ENCODE results near the gene CYTH3. TPM values are rescaled to one million over a fixed set of nuclear protein-coding genes. Genes with fewer than 3 reads are reported as not detected.

CYTH3 gene
- total and polyA plus RNA-seq, 2 donors (not counting 3 experiments of a cell fraction or from before 2014, with no cell fraction given): 8.6 to 11.2 TPM

DNA sequence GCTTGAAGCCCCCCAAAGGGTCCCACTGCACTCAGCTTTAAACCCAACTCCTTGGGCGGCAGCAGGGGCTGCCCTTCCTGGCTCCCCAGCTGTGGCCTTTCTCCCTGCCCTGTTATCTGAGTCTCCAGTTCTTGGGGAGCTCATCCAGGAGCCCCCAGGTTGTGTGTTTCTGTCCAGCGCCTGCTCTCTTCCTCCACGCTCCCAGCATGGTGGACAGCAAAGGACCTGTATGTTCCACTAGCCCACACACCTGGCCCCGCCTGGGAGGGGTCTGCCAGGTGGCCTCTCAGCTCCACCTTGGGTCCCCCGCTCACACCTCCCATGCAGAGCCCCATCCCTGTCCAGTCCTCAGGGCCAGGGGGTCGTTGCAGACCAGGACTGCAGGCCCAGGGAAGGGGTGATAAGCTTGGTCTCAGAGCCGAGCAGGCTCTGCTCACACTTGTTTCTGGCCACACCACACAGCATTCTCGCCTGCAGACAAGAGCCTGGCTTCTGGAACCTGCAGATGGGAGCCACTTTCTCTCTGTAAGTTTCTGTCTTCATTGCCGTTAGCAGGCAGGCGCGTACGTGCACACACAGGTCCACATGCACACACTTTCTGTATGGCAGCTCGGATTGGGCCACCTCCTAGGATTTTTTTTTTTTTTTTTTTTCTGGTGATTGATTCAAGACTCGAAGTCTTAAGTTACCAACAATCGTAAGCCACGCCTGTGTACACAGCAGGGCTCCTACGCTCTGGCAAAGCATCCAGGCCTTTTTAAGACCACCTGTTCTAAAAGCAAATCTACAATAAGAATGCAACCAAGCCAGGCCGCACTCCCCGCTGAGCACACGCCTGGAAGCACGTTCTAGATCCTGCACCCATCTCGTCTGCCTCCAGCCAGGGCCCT is 104.6 kb downstream of the CYTH3 start:
- H3K4me1 ChIP-seq (ENCODE audit: control insufficient read depth, extremely low read depth, insufficient read depth, low read length): no peaks in the 10 kb centered on the region
- H3K9me3 ChIP-seq (replicated peaks; ENCODE audit: control insufficient read depth, insufficient read depth, low read length): no peaks in the 10 kb centered on the region
- H3K27me3 ChIP-seq (ENCODE audit: control insufficient read depth in 2 of 2, insufficient read depth in 2 of 2, low read length in 2 of 2): no peaks in the 10 kb centered on the region
- H3K27ac ChIP-seq (ENCODE audit: insufficient read depth, low read depth, low read length): no peak overlapping the region
- CTCF ChIA-PET: no interaction called here
- POLR2A ChIA-PET: no interaction called here
- H3K4me2 ChIP-seq (ENCODE audit: insufficient read depth, low read length): no peak overlapping the region
- H3K9ac ChIP-seq (replicated peaks; ENCODE audit: extremely low read depth, insufficient read depth, low read length): no peak overlapping the region
- dilution Hi-C loops (cut with MboI; ENCODE audit: extremely low pct_ligation_motif_present, low sequenced_read_pairs): no loop called here
- no peak for DNase-seq (ENCODE audit: low read depth, low spot score)
- FAIRE-seq: no peak
- intact Hi-C loops (cut with micrococcal nuclease): no loop called here
- TF ChIP-seq FOS (IDR thresholded peaks at IDR 0.05; ENCODE audit: borderline replicate concordance, insufficient read depth, low read length) (no peak), GATA2 (IDR thresholded peaks at IDR 0.05; ENCODE audit: insufficient read depth, insufficient read length, low read depth, low read length) (no peak), POLR2AphosphoS5 (IDR thresholded peaks at IDR 0.05; ENCODE audit: insufficient read depth, low read depth, low read length) (no peak), JUN (IDR thresholded peaks at IDR 0.05; ENCODE audit: borderline replicate concordance, insufficient read depth, insufficient read length, low read depth) (no peak), POLR2A (IDR thresholded peaks at IDR 0.05; ENCODE audit: low read depth, low read length) (no peak), MYC (IDR thresholded peaks at IDR 0.05; ENCODE audit: low read depth, low read length) (no peak), EZH2 (IDR thresholded peaks at IDR 0.05; ENCODE audit: borderline replicate concordance, low read depth, low read length, severe bottlenecking) (no peak)
- TF ChIP-seq, protein P1, sequence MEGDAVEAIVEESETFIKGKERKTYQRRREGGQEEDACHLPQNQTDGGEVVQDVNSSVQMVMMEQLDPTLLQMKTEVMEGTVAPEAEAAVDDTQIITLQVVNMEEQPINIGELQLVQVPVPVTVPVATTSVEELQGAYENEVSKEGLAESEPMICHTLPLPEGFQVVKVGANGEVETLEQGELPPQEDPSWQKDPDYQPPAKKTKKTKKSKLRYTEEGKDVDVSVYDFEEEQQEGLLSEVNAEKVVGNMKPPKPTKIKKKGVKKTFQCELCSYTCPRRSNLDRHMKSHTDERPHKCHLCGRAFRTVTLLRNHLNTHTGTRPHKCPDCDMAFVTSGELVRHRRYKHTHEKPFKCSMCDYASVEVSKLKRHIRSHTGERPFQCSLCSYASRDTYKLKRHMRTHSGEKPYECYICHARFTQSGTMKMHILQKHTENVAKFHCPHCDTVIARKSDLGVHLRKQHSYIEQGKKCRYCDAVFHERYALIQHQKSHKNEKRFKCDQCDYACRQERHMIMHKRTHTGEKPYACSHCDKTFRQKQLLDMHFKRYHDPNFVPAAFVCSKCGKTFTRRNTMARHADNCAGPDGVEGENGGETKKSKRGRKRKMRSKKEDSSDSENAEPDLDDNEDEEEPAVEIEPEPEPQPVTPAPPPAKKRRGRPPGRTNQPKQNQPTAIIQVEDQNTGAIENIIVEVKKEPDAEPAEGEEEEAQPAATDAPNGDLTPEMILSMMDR (IDR thresholded peaks at IDR 0.05; ENCODE audit: extremely low read depth in 1 of 2, insufficient read depth in 1 of 2, low read depth in 1 of 2, low read length in 2 of 2): no peak
- TF ChIP-seq, protein P2, sequence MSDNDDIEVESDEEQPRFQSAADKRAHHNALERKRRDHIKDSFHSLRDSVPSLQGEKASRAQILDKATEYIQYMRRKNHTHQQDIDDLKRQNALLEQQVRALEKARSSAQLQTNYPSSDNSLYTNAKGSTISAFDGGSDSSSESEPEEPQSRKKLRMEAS (IDR thresholded peaks at IDR 0.05; ENCODE audit: insufficient read depth, insufficient read length): no peak
- no peaks in the 10 kb centered on the region for H3K79me2 ChIP-seq (ENCODE audit: control insufficient read depth, insufficient read depth, low read length)
- H3K36me3 ChIP-seq (ENCODE audit: control insufficient read depth in 2 of 2, extremely low read depth in 1 of 2, insufficient read depth in 2 of 2, low read length in 2 of 2): no peaks in the 10 kb centered on the region
- H3K4me3 ChIP-seq (replicated peaks in 1 of 3; ENCODE audit: insufficient read depth in 1 of 3, low read depth in 1 of 3, low read length in 3 of 3): no peak overlapping the region
- no peaks in the 10 kb centered on the region for H3K9me1 ChIP-seq (replicated peaks; ENCODE audit: control insufficient read depth, extremely low read depth, insufficient read depth, low read length)
- H4K20me1 ChIP-seq (replicated peaks; ENCODE audit: control insufficient read depth, extremely low read depth, insufficient read depth, low read length): no peaks in the 10 kb centered on the region
- no peak overlapping the region for H2AFZ ChIP-seq (ENCODE audit: low read depth, low read length)
- BruUV-seq (replicated peaks): no TSS peak

All from endothelial cell of umbilical vein (primary cell).